ENCODE data around the gene SPATC1L.

The SPATC1L gene

DNA sequence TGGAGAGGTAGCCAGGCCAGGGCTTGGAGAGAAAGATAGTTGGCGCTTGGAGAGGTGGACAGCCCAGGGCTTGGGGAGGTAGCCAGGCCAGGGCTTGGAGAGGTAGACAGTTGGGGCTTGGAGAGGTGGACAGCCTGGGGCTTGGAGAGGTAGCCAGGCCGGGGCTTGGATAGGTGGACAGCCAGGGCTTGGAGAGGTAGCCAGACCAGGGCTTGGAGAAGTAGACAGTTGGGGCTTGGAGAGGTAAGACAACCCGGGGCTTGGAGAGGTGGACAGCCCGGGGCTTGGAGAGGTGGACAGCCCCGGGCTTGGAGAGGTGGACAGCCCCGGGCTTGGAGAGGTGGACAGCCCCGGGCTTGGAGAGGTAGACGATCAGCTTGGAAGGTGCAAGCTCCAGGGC is 36.6 kb upstream of the SPATC1L start:
- Mint-ChIP-seq H3K4me1 (peaks cover 24% of the 10 kb centered on the region), H3K9me3 (no peaks in the 10 kb centered on the region), H3K27ac (ENCODE audit: low read depth) (peak overlapping the region; percentile 80), H3K36me3 (ENCODE audit: insufficient read depth) (peaks cover 15% of the 10 kb centered on the region), H3K4me3 (no peak overlapping the region), H3K27me3 (no peaks in the 10 kb centered on the region)
- ATAC-seq (replicated peaks; ENCODE audit: extremely low read depth, poor library complexity, severe bottlenecking), result no peak
- DNase-seq (ENCODE audit: low spot score in 2 of 2), result no peak

DNA sequence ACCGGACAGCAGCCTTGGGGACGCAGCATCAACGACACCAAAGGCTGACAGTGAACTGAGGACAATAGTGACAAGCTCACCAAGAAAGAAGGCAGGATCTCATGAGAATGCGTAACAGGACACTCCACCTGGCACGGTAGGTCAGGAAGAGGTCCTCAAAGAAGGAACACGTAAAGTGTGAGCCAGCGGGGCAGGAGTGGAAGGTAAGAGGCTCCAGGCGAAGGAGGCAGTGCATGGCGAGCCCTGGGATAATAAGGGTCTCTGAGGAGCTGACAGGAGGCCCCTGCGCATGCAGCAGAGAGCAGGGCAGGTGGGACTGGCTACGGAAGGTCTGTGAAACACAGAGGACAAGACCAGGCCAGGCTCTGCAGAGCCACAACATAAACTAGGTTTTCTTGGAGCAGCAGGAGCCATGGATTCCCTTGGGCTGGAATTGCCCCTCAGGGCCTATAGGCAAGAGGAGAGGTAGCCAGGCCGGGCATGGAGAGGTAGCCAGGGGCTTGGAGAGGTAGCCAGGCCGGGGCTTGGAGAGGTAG is 36.1 kb upstream of the SPATC1L start:
- Mint-ChIP-seq H3K4me3 (no peak overlapping the region), H3K9me3 (no peaks in the 10 kb centered on the region), H3K4me1 (peaks cover 19% of the 10 kb centered on the region), H3K27me3 (no peaks in the 10 kb centered on the region), H3K27ac (ENCODE audit: low read depth) (peak overlapping the region; percentile 80), H3K36me3 (ENCODE audit: insufficient read depth) (peaks cover 15% of the 10 kb centered on the region)
- ATAC-seq (replicated peaks; ENCODE audit: extremely low read depth, poor library complexity, severe bottlenecking), result no peak
- no peak for DNase-seq (ENCODE audit: low spot score in 2 of 2)

DNA sequence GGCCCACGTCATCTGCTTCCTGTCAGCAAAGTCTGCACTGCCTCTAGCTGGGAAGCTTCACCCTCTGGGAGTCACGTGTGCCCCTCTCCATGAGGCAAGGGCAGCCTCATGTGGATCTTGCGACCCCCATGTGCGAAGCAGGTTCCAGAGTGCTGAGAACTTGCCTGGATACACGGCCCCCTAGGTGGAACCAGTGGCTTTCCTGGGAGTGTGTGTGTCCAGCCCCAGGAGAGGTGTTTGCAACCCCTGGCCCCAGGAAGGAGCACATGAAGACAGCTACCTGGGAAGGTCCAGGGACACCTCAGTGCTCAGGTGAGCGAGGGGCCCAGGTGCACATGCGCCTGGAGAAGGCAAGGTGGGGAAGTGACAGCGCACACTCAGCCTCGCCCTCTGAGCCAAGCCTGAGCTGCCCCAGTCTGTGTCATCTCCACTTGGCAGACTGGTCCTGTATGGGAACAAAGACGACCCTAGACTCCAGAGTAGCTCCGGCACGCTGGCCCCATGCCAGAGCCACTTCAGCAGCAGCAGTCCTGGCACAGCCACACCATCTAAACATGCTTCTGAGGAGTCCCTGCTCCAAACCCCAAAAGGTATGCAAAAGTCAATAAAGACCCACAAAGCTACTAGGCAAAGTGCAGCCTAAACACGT is 35.5 kb upstream of the SPATC1L start:
- Mint-ChIP-seq H3K4me3 (no peak overlapping the region), H3K4me1 (peaks cover 15% of the 10 kb centered on the region), H3K9me3 (no peaks in the 10 kb centered on the region), H3K27ac (ENCODE audit: low read depth) (no peak overlapping the region), H3K36me3 (ENCODE audit: insufficient read depth) (peaks cover 15% of the 10 kb centered on the region), H3K27me3 (no peaks in the 10 kb centered on the region)
- DNase-seq (ENCODE audit: low spot score in 2 of 2), result no peak
- ATAC-seq (replicated peaks; ENCODE audit: extremely low read depth, poor library complexity, severe bottlenecking), result no peak

DNA sequence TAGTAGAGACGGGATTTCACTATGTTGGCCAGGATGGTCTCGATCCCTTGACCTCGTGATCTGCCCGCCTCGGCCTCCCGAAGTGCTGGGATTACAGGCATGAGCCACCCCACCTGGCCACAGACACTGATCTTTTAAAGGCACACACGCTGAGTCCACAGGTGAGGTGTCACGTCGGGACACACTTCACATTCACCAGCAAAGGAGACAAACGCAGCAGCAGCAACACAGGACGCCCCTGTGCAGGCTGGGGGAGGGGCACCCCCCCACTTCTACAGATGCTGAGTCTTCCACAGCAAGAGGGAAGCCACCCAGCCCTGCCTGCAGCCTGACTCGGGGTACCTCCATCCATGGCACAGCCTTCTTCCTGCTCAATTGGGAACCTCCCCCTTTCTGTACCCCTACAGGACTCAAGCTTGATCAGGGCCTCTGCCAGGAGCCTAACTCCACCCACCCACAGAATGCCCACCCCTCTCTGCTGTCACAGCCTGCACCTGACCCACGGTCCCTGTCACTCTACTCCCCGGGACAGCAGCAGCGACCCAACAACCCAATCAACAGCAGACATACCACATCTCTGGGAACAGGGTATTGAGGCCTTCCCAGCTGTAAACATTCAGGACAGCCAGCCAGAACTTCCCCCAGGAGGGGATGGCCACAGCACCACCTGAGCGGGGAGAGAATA is 34.8 kb upstream of the SPATC1L start:
- no peaks in the 10 kb centered on the region for H3K27me3 Mint-ChIP-seq
- no peak for DNase-seq (ENCODE audit: low spot score in 2 of 2)
- H3K4me3 Mint-ChIP-seq, result no peak overlapping the region
- no peak overlapping the region for H3K27ac Mint-ChIP-seq (ENCODE audit: low read depth)
- no peaks in the 10 kb centered on the region for H3K9me3 Mint-ChIP-seq
- H3K36me3 Mint-ChIP-seq (ENCODE audit: insufficient read depth), result peaks cover 15% of the 10 kb centered on the region
- peaks cover 10% of the 10 kb centered on the region for H3K4me1 Mint-ChIP-seq
- ATAC-seq (replicated peaks; ENCODE audit: extremely low read depth, poor library complexity, severe bottlenecking), result no peak

DNA sequence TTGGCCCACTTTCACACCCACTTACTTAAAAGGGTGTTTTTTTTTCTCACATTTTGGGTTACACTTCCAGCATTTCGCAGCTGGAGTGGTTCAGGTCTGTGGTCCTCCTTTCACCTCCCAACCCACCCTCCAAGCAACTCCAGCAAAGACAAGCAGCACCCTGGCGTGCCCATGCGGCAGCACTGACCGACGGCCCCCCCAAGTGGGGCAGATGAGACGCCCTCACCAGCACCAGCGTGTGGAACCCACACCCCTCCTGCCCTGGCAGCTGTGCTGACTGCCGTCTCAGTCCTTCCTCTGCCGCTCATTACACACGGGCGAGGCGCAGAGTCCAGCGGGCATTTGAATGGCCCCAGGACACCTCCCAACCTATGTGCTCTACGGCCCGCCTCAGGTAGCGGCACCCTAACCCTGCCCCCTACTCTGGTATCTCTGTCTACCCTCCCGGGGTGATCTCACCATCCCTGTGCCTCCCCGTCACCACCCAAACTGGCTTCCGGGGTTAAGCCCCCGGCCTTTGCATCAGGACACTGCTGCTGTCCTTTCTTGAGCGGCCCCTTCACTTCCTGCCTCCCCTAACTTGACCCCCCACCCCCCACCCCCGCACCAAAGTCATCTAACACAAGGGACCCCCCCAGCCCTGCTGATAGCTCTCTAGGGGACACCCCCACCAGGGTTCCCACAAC is 33.4 kb upstream of the SPATC1L start:
- no peaks in the 10 kb centered on the region for H3K9me3 Mint-ChIP-seq
- peaks cover 10% of the 10 kb centered on the region for H3K4me1 Mint-ChIP-seq
- peaks cover 14% of the 10 kb centered on the region for H3K36me3 Mint-ChIP-seq (ENCODE audit: insufficient read depth)
- H3K27me3 Mint-ChIP-seq, result no peaks in the 10 kb centered on the region
- DNase-seq (ENCODE audit: low spot score in 2 of 2), result no peak
- H3K27ac Mint-ChIP-seq (ENCODE audit: low read depth), result no peak overlapping the region
- ATAC-seq (replicated peaks; ENCODE audit: extremely low read depth, poor library complexity, severe bottlenecking), result no peak
- no peak overlapping the region for H3K4me3 Mint-ChIP-seq

DNA sequence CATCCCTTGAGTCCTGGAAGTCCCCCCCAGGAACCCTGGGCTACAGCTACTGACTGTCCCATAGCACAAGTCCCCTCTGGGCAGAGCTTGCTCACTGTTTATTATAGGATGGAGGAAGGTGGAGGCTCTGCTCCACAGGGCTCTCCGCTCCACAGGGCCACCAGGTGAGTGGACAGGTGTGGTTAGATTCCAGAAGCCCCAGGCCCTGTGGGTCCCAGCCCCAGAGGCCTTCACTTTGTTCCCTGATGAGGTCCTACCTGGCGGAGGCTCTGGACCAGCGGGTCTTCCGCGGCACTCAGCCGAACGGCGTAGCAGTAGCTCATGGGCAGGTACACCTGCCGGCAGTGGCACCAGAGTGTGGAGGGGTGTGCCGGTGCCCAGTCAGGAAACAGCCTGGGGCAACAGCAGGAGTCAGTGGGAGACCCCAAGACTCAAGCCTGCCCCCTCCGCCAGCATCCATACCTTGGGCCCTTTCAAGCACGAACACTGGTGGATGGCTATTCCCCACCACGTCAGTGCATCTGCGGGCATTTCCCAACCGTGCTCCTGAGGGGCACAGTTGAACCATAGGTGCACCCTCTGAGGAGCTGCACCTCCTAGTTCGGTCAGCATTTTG is 32.0 kb upstream of the SPATC1L start:
- H3K36me3 Mint-ChIP-seq (ENCODE audit: insufficient read depth), result peaks cover 9% of the 10 kb centered on the region
- peaks cover 10% of the 10 kb centered on the region for H3K4me1 Mint-ChIP-seq
- H3K4me3 Mint-ChIP-seq, result no peak overlapping the region
- no peak for ATAC-seq (replicated peaks; ENCODE audit: extremely low read depth, poor library complexity, severe bottlenecking)
- DNase-seq (ENCODE audit: low spot score in 2 of 2), result no peak
- H3K27ac Mint-ChIP-seq (ENCODE audit: low read depth), result peak overlapping the region; percentile 22
- H3K27me3 Mint-ChIP-seq, result no peaks in the 10 kb centered on the region
- no peaks in the 10 kb centered on the region for H3K9me3 Mint-ChIP-seq

DNA sequence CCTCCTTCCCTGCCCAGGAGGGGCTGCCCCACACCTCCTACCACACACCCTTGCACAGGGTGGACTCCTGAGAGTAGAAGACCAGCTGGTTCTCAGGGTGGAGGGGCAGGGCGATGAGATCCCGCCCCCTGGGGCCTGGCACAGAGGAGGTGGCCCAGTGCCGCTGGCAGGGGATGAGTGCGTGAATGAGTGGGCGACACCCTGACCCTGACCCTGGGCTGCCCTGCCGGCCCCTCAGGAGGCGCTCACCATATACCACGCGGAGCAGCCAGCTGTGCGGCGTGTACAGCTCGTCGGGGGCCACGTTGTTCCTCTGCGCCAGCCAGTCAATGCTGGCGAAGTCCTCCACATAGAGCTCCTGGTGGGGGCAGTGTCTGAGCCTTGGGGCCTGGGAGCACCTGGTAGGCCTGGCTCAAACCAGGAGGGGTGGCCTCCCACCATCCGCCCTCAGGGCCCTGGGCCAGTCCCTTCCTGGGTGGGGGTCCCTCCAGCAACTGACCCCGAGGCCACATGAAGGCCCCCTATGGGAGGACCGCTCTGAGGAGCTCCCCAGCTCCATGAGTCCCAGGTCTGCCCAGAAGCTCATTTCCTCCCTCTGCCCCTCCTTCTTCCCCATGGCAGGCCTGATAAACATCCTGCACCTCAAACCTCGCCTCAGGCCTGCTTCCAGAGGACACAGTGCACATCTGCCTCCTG is 31.3 kb upstream of the SPATC1L start:
- H3K4me1 Mint-ChIP-seq, result peaks cover 7% of the 10 kb centered on the region

DNA sequence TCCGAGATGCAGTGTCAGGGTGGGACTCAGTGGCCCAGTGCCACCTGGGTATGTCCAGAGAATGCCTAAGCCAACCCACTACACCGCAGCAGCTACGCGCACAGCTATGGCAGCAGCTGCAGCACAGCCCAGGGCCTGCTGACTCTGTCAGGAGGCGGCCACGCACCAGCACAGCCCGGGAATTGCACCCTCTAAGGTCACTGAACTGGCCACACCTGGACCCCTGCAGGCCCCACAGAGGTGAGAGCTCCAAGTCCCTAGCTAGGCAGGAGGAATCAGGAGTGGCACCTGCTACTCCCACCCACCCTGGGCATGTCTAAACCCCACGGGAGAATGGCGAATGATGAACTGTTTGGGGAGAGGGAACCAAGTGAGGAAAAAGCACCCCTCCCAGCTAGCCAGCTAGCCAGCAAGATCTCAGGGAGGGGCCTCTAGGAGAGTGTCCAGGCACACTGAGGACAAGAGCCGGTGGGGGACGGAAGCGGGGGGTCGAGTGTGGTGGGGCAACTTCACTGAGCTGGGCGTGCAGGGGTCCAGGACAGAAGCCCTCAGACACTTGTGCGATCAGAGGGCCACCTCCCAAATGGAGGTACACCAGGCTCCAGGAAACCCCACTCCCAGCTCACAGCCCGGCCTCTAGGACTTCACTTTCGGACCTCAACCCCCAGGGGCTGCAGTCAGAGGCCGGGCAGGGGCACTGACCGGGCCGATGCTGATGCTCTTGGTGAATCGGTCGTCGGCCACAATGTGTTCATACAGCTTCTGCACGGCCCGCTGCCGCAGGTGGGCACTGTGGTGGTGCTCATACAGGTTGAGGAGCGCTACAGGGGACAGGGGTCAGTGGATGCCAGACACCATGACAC is 30.4 kb upstream of the SPATC1L start:
- Mint-ChIP-seq H3K27ac (ENCODE audit: low read depth) (no peak overlapping the region), H3K36me3 (ENCODE audit: insufficient read depth) (peaks cover 3% of the 10 kb centered on the region), H3K4me1 (no peaks in the 10 kb centered on the region), H3K4me3 (no peak overlapping the region), H3K27me3 (no peaks in the 10 kb centered on the region), H3K9me3 (no peaks in the 10 kb centered on the region)
- ATAC-seq (replicated peaks; ENCODE audit: extremely low read depth, poor library complexity, severe bottlenecking), result no peak
- no peak for DNase-seq (ENCODE audit: low spot score in 2 of 2)

More for the DNA sequence above, 31.3 kb upstream of the SPATC1L start:
- Mint-ChIP-seq H3K9me3 (no peaks in the 10 kb centered on the region), H3K27me3 (no peaks in the 10 kb centered on the region), H3K27ac (ENCODE audit: low read depth) (peak overlapping the region; percentile 22), H3K4me3 (no peak overlapping the region), H3K36me3 (ENCODE audit: insufficient read depth) (peaks cover 9% of the 10 kb centered on the region)
- DNase-seq (ENCODE audit: low spot score in 2 of 2) (no peak), ATAC-seq (replicated peaks; ENCODE audit: extremely low read depth, poor library complexity, severe bottlenecking) (no peak)

DNA sequence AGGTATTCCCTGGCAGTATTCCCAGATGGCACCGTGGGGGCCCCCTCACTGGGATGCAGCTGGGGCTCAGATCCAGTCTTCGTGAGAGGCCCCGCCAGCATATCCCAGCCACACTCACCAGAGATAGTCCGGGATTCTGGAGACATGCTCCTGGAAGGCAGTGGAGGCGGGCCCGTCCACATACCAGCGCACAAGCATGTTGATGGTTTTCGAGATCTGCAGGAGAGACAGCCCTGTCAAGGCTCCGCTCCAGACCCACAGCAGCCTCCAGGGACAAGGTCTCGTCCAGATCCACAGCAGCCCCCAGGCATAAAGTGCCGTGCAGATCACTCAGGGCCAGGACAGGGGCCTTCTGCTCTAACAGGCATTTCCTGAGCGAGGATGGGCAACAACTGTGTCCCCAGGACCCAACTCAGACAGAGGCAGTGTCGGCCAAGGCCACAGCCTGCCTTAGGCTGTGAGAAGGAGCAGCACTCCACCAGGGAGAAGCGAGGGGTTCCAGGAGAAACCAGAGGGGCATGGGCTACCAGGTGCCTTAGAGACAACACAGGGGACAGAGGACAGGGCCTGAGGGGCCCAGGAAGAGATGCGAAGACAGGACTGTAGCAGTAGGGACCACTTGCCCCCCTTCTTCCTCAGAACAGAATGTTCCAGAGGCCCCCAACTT is 29.5 kb upstream of the SPATC1L start:
- DNase-seq (ENCODE audit: low spot score in 2 of 2), result no peak
- no peak for ATAC-seq (replicated peaks; ENCODE audit: extremely low read depth, poor library complexity, severe bottlenecking)
- H3K27me3 Mint-ChIP-seq, result no peaks in the 10 kb centered on the region
- no peaks in the 10 kb centered on the region for H3K9me3 Mint-ChIP-seq
- no peak overlapping the region for H3K27ac Mint-ChIP-seq (ENCODE audit: low read depth)
- no peaks in the 10 kb centered on the region for H3K4me1 Mint-ChIP-seq
- H3K4me3 Mint-ChIP-seq, result no peak overlapping the region
- H3K36me3 Mint-ChIP-seq (ENCODE audit: insufficient read depth), result peaks cover 2% of the 10 kb centered on the region

DNA sequence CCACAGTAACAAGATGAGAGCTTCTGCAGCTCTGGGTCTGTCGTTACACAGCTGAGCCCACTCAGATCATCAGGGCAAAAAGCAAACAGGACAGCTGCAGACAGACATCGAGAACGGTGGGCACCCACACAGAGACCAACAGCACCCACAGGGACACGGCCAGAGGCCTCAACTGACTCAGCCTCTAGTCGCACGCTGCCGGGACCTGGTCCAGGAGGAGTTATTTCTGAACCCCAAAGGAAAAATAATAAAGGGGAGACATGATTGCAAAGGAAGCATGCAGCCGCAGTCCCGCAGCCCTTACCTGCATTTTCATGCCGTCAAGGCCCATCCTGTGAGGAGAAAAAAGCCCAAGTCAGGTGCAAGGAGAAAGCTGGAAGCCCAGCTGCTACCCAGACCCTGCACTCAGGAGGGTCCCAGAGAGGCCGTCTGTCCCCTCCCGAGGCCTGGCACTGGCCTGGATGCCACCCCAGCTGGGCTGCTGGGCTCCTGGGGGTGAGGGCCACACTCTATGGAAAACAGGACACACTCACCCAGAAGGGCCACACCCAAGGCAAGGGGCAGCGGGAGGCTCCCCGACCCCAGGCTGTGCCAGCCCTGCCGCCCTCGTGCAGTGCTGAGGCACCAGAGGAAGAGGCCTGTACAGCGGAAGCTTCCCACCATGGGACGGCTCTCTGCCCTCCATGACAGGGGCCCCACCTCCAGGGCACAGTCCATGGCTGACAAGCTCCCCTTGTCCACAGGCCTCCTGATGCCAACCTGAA is 28.6 kb upstream of the SPATC1L start:
- H3K9me3 Mint-ChIP-seq, result no peaks in the 10 kb centered on the region
- no peak for ATAC-seq (replicated peaks; ENCODE audit: extremely low read depth, poor library complexity, severe bottlenecking)
- peaks cover 2% of the 10 kb centered on the region for H3K36me3 Mint-ChIP-seq (ENCODE audit: insufficient read depth)
- no peak for DNase-seq (ENCODE audit: low spot score in 2 of 2)
- no peaks in the 10 kb centered on the region for H3K4me1 Mint-ChIP-seq
- H3K27ac Mint-ChIP-seq (ENCODE audit: low read depth), result no peak overlapping the region
- H3K27me3 Mint-ChIP-seq, result no peaks in the 10 kb centered on the region
- H3K4me3 Mint-ChIP-seq, result no peak overlapping the region

Measured in central memory CD8-positive, alpha-beta T cell (primary cell).